ENCODE results near the gene TPST2.

DNA sequence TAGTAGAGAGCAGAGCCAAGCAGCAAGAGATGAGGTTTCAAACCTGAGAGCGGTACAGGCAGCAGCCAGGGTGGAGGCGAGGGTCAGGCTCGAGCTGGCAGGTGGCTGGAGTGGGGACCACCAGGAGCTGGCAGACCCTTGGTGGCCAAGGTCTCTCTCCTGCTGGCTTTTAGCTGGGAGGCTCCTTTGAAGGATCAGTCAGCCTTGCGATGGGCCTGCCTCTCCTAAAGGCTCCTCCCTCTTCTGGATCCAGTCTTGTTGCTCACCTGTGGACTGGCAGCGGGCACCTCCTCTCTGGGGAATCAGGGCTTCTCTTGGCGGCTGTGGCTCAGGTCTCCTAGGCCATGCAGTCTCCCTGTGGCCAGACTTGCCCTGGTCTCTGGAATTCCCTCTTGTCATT is 24.8 kb downstream of the TPST2 start:
- TF ChIP-seq EZH2phosphoT487 (IDR thresholded peaks at IDR 0.05; ENCODE audit: insufficient read depth, low read depth) (no peak), EZH2 (IDR thresholded peaks at IDR 0.05; ENCODE audit: insufficient read depth, poor library complexity, severe bottlenecking) (no peak)

Data from GM23248 (cell line).